ENCODE results near the gene NDUFS8. TPM values are rescaled to one million over a fixed set of nuclear protein-coding genes. Genes with fewer than 3 reads are reported as not detected.

The NDUFS8 gene
- total RNA-seq, 1 experiment from 2014 or later = 221 TPM

DNA sequence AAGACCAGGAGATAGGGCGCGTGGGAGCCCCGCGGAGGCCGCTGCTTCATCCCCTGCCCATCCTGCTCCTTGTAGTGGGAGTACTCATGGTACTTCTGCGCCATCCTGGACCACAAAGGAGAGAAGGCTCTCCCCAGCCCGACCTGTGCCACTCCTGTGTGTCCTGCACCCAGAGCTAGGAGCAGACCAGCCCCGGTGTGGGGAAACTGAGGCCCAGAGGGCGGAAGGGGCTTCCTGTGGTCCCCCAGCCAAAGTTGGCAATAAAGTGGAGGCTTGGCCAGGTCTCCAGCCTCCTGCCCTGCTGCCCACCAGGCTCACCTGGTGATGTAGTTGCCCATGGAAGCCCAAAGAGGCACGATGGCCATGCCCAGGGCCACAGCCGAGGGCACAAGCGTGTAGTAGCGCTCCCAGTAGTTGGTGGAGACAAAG, 31.3 kb upstream of the NDUFS8 start (continued):
- TF ChIP-seq E2F1 (CRISPR knock-in tag; IDR thresholded peaks at IDR 0.05) (no peak), ZNF317 (CRISPR knock-in tag; IDR thresholded peaks at IDR 0.05; ENCODE audit: borderline replicate concordance, low read depth) (no peak), ZBTB21 (CRISPR knock-in tag; IDR thresholded peaks at IDR 0.05; ENCODE audit: borderline replicate concordance) (no peak), ZNF232 (CRISPR knock-in tag; IDR thresholded peaks at IDR 0.05) (no peak), ZNF396 (CRISPR knock-in tag; IDR thresholded peaks at IDR 0.05; ENCODE audit: borderline replicate concordance) (no peak), AR (CRISPR knock-in tag; IDR thresholded peaks at IDR 0.05) (no peak), TEAD1 (CRISPR knock-in tag; IDR thresholded peaks at IDR 0.05) (no peak), TEAD4 (CRISPR knock-in tag; IDR thresholded peaks at IDR 0.05) (no peak), USF2 (CRISPR knock-in tag; IDR thresholded peaks at IDR 0.05) (no peak), ZMAT4 (CRISPR knock-in tag; IDR thresholded peaks at IDR 0.05) (no peak), CDX4 (CRISPR knock-in tag; IDR thresholded peaks at IDR 0.05; ENCODE audit: borderline replicate concordance) (no peak), SOX15 (CRISPR knock-in tag; IDR thresholded peaks at IDR 0.05) (no peak)
- TF ChIP-seq, protein P1, sequence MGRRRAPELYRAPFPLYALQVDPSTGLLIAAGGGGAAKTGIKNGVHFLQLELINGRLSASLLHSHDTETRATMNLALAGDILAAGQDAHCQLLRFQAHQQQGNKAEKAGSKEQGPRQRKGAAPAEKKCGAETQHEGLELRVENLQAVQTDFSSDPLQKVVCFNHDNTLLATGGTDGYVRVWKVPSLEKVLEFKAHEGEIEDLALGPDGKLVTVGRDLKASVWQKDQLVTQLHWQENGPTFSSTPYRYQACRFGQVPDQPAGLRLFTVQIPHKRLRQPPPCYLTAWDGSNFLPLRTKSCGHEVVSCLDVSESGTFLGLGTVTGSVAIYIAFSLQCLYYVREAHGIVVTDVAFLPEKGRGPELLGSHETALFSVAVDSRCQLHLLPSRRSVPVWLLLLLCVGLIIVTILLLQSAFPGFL (CRISPR knock-in tag; IDR thresholded peaks at IDR 0.05; ENCODE audit: borderline replicate concordance) = no peak
- TF ChIP-seq, protein P2, sequence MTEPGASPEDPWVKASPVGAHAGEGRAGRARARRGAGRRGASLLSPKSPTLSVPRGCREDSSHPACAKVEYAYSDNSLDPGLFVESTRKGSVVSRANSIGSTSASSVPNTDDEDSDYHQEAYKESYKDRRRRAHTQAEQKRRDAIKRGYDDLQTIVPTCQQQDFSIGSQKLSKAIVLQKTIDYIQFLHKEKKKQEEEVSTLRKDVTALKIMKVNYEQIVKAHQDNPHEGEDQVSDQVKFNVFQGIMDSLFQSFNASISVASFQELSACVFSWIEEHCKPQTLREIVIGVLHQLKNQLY (CRISPR knock-in tag; IDR thresholded peaks at IDR 0.05) = no peak
- TF ChIP-seq, protein P3, sequence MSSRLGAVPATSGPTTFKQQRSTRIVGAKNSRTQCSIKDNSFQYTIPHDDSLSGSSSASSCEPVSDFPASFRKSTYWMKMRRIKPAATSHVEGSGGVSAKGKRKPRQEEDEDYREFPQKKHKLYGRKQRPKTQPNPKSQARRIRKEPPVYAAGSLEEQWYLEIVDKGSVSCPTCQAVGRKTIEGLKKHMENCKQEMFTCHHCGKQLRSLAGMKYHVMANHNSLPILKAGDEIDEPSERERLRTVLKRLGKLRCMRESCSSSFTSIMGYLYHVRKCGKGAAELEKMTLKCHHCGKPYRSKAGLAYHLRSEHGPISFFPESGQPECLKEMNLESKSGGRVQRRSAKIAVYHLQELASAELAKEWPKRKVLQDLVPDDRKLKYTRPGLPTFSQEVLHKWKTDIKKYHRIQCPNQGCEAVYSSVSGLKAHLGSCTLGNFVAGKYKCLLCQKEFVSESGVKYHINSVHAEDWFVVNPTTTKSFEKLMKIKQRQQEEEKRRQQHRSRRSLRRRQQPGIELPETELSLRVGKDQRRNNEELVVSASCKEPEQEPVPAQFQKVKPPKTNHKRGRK (CRISPR knock-in tag; IDR thresholded peaks at IDR 0.05; ENCODE audit: borderline replicate concordance) = no peak
- TF ChIP-seq, protein P4, sequence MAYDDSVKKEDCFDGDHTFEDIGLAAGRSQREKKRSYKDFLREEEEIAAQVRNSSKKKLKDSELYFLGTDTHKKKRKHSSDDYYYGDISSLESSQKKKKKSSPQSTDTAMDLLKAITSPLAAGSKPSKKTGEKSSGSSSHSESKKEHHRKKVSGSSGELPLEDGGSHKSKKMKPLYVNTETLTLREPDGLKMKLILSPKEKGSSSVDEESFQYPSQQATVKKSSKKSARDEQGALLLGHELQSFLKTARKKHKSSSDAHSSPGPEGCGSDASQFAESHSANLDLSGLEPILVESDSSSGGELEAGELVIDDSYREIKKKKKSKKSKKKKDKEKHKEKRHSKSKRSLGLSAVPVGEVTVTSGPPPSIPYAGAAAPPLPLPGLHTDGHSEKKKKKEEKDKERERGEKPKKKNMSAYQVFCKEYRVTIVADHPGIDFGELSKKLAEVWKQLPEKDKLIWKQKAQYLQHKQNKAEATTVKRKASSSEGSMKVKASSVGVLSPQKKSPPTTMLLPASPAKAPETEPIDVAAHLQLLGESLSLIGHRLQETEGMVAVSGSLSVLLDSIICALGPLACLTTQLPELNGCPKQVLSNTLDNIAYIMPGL (CRISPR knock-in tag; IDR thresholded peaks at IDR 0.05) = no peak

Data from WTC11 (cell line).